HG02840 (cell line): Measurements from ENCODE around the gene MGAT4C.

Experiments
- ATAC-seq: cut with Tn5 transposase; IDR thresholded peaks from one replicate; pipeline ENCODE4 v1.9.1; 2021; ENCODE audit warnings: mild to moderate bottlenecking, moderate library complexity, moderate number of reproducible peaks; ENCODE audit not compliant: unreplicated experiment, low FRiP score

MGAT4C gene

GRCh38 chr12:86230516-86231146 lies 25.6 kb downstream of the MGAT4C start:
- no peak for ATAC-seq

DNA sequence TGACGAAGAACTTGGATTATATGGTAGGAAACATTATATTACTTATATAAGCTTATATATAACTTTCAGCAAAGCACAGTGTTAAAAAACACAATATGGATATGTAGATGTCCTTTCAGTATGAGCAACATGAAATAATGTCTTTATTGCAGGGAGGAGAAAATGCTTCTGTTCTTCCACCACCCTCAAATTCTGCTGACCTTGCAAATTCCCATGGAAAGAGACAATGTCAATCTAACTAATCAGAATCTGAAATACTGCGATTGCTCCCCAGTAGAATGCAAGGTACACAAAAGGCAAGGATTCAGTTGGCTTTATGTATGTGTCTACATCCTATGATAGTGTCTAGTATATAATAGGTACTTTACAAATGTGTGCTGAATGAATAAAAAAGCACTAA lies 26.4 kb downstream of the MGAT4C start:
- ATAC-seq: no peak

DNA sequence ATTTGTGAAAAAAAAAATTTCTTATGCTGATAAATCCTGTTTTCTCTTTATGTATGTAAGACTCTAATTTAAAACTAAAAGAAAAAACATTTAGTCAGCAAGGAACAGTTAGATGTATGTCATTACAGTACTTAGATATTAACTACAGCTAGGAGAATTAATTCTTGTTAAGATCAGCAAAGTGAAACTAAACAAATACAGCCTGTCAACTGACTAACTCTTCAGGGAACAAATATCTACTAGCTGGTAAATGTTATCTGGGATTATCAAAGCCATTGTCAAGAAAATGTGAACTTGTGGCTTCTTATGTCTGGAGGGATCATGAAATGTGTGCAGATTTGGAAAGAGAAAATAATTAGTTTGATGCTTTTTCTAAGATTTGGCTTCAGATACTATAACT lies 27.5 kb downstream of the MGAT4C start:
- ATAC-seq: no peak

- no peak for ATAC-seq
Observed at GRCh38 chr12:86226481-86226880, 29.7 kb downstream of the MGAT4C start.

- no peak for ATAC-seq
Observed at GRCh38 chr12:86216591-86216990, 39.6 kb downstream of the MGAT4C start.

GRCh38 chr12:86213012-86213411 lies 43.2 kb downstream of the MGAT4C start:
- ATAC-seq: no peak

- no peak for ATAC-seq
Observed at GRCh38 chr12:86198696-86199444, 57.3 kb downstream of the MGAT4C start.

GRCh38 chr12:86196465-86196864 lies 59.7 kb downstream of the MGAT4C start:
- ATAC-seq: no peak

- no peak for ATAC-seq
Observed at GRCh38 chr12:86194721-86195120, 61.5 kb downstream of the MGAT4C start.

- no peak for ATAC-seq
Observed at GRCh38 chr12:86193931-86194330, 62.3 kb downstream of the MGAT4C start.

DNA sequence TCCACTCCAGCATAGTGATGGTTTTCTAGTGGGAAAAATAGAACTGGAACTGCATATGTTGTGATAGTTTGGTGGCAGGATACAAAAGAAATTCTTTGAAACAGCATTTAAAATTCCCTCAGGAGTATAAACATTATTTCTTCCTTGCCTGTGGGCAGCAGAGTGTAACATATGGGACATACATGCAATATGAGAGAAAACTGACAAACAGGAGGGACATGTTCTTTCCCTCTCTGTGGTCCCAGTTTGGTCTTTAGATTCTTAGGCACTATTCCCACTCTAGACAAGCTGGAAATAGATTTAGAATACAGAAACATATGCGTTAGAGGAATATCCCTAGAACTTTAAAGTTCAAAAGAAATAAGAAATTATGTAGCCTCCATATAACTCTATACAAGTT lies 68.0 kb downstream of the MGAT4C start:
- no peak for ATAC-seq

DNA sequence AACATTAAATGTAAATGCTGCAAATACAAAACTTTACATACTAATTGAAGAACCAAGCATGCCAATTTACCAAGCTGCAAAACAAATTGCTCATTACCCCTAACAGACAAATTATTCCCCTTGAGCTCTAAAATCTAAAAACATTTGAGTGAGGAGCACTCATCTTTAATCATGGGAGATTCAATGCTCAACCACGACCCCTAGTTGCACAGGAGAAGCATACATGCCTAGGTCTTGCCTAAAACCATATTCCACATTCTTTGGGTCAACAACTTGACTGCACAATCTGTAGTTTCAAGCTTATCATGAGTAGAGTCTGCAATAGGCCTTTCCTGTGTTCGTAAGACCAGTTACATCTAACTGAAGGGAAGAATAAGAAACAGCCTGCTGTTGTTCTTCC lies 69.7 kb downstream of the MGAT4C start:
- ATAC-seq: no peak

DNA sequence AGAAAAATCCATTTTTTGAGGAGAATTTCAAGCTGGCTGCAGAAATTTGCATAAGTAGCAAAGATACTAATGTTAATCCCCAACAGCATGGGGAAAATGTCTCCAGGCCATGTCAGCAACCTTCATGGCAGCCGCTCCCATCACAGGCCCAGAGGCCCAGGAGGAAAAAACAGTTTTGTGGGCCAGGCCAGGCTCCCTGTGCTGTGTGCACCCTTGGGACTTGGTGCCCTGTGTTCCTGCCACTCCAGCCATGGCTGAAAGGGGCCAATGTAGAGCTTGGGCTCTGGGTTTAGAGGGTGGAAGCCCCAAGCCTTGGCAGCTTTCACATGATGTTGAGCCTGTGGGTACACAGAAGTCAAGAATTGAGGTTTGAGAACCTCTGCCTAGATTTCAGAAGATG lies 76.3 kb downstream of the MGAT4C start:
- ATAC-seq: no peak

- ATAC-seq: no peak
Observed at GRCh38 chr12:86174188-86174587, 82.0 kb downstream of the MGAT4C start.

- ATAC-seq: no peak
Observed at GRCh38 chr12:86172913-86173443, 83.2 kb downstream of the MGAT4C start.

DNA sequence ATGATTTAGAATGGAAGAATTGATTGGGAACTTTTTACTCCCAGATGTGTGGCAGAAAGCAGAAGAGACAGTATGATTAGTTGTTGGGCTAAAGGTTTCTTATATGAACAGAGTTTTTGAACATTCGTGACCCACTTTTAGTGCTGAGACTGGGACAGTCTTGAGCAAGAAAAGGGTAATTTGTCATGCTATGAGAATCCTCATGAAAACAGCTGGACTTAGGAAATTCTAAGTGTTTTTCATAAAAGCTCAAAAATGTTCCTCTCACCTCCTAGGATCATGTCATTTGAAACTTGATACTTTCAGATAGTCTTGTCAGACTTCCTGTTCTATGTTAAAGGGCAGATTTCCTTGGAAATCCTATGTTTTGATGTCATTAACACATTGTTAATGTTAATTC lies 86.1 kb downstream of the MGAT4C start:
- no peak for ATAC-seq

DNA sequence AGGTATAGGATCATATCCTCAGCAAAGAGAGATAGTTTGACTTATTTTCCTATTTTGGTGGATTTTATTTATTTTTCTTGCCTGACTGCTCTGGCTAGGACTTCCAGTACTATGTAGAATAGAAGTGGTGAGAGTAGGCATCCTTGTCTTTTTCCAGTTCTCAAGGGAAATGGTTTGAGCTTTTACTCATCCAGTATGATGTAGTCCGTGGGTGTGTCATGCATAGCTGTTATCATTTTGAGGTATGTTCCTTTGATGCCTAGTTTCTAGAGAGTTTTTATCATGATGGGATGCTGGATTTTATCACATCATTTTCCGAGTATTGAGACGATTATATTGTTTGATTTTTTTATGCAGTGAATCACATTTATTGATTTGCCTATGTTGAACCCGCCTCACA lies 97.2 kb downstream of the MGAT4C start:
- no peak for ATAC-seq

DNA sequence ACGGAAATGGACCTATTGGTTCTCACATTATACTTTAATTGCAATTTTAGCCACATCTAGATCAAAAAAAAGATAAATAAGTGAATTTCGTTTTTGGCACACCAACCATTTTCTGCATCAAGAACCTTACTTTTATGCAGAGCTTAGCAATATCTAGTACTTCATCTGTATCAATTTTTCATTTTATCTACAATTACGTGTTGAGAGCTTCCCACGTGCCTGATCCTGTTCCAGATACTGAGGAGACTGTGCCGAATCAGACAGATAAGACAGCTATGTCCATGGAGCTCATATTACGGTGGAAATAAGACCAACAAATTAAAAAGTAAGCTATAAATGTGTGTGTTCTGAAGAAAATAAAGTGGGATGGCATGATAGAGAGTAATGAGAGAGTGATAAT lies 101.6 kb downstream of the MGAT4C start:
- no peak for ATAC-seq

GRCh38 chr12:86148612-86149011 lies 107.6 kb downstream of the MGAT4C start:
- ATAC-seq: no peak

DNA sequence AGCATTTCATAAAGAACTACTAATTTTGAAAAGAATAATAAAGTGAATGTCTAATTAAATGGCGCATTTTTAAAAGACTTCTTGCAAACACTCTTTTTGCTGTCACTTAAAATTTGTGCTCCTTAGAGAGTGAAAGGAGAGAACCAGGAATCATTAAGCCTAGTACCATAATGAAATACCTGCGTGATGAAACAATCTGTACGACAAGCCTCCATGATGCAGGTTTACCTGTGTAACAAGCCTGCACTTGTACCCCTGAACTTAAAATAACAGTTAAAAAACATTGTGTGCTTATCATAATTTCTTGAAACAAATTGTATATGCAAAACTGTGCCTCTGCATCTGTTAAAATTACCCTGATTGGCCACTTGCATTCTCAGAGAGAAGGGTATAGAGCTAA lies 108.1 kb downstream of the MGAT4C start:
- ATAC-seq: no peak

DNA sequence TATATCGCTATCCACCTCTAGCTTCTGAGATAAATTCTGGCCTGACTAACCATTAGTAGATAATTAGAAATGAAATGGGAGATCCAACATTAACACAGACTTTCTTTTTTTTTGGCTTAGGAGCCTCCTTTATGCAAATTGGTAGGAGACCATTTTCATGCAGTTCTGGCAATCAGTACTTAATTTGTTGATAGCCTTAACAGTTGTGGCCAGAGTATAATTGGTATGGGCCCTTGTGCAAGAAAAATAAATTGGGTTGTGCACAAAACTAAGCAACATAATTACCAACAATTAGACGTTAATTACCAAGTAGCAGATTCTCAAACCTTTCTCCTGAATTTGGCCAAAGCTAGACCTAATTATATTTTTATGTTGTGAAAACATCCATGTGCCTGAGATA lies 111.0 kb downstream of the MGAT4C start:
- no peak for ATAC-seq

GRCh38 chr12:86143162-86143561 lies 113.0 kb downstream of the MGAT4C start:
- ATAC-seq: no peak
